Measurements from ENCODE around the gene MYOD1. TPM values are rescaled to one million over a fixed set of nuclear protein-coding genes. Genes with fewer than 3 reads are reported as not detected.

Gene MYOD1
- total RNA-seq, 4 donors from 2014 or later = not detected

- Histone ChIP-seq H3K27me3 (peaks cover 51% of the 10 kb centered on the region), H3K36me3 (no peaks in the 10 kb centered on the region), H3K4me1 (no peaks in the 10 kb centered on the region), H3K27ac (no peak overlapping the region), H3K4me3 (no peak overlapping the region), H3K9me3 (no peaks in the 10 kb centered on the region)
- 73% methylated on average over 4 of the region's 4 CpGs for WGBS
- no peak for DNase-seq (ENCODE audit: low spot score in 2 of 2)
- TF ChIP-seq POLR2A (IDR thresholded peaks at IDR 0.05) = no peak
- TF ChIP-seq EP300 (IDR thresholded peaks at IDR 0.05) = no peak
- TF ChIP-seq CTCF (IDR thresholded peaks at IDR 0.05) = no peak
- no peak for TF ChIP-seq POLR2AphosphoS5 (IDR thresholded peaks at IDR 0.05)
Observed at GRCh38 chr11:17693531-17693930, 25.8 kb upstream of the MYOD1 start.

- Histone ChIP-seq H3K9me3 (no peaks in the 10 kb centered on the region), H3K4me1 (no peaks in the 10 kb centered on the region), H3K4me3 (no peak overlapping the region), H3K27ac (no peak overlapping the region), H3K27me3 (peaks cover 50% of the 10 kb centered on the region), H3K36me3 (no peaks in the 10 kb centered on the region)
- TF ChIP-seq POLR2A (IDR thresholded peaks at IDR 0.05) (no peak), CTCF (IDR thresholded peaks at IDR 0.05) (no peak), POLR2AphosphoS5 (IDR thresholded peaks at IDR 0.05) (no peak), EP300 (IDR thresholded peaks at IDR 0.05) (no peak)
- no peak for DNase-seq (ENCODE audit: low spot score in 2 of 2)
- WGBS = 86% methylated on average over 10 of the region's 10 CpGs
Observed at GRCh38 chr11:17694494-17695110, 24.8 kb upstream of the MYOD1 start.

GRCh38 chr11:17695454-17696441 lies 23.6 kb upstream of the MYOD1 start:
- TF ChIP-seq EP300 (IDR thresholded peaks at IDR 0.05) (no peak), POLR2A (IDR thresholded peaks at IDR 0.05) (no peak), CTCF (IDR thresholded peaks at IDR 0.05) (no peak), POLR2AphosphoS5 (IDR thresholded peaks at IDR 0.05) (no peak)
- DNase-seq (ENCODE audit: low spot score in 2 of 2) = no peak
- H3K27me3 ChIP-seq = peaks cover 49% of the 10 kb centered on the region
- peaks cover 3% of the 10 kb centered on the region for H3K4me1 ChIP-seq
- no peak overlapping the region for H3K27ac ChIP-seq
- 22% methylated on average over 12 of the region's 68 CpGs for WGBS
- H3K36me3 ChIP-seq = no peaks in the 10 kb centered on the region
- H3K9me3 ChIP-seq = no peaks in the 10 kb centered on the region
- no peak overlapping the region for H3K4me3 ChIP-seq

- Histone ChIP-seq H3K27me3 (peaks cover 47% of the 10 kb centered on the region), H3K4me3 (no peak overlapping the region), H3K4me1 (peaks cover 11% of the 10 kb centered on the region), H3K36me3 (no peaks in the 10 kb centered on the region), H3K27ac (no peak overlapping the region), H3K9me3 (no peaks in the 10 kb centered on the region)
- WGBS = 82% methylated on average over 5 of the region's 5 CpGs
- no peak for DNase-seq (ENCODE audit: low spot score in 2 of 2)
- TF ChIP-seq EP300 (IDR thresholded peaks at IDR 0.05) (no peak), CTCF (IDR thresholded peaks at IDR 0.05) (no peak), POLR2AphosphoS5 (IDR thresholded peaks at IDR 0.05) (no peak)
Observed at GRCh38 chr11:17696741-17697140, 22.6 kb upstream of the MYOD1 start.
